ENCODE results near the gene RXRG. TPM values are rescaled to one million over a fixed set of nuclear protein-coding genes. Genes with fewer than 3 reads are reported as not detected.

RXRG gene
- total and polyA plus RNA-seq, 2 donors (not counting 1 experiment from before 2014, with no cell fraction given) = not detected

DNA sequence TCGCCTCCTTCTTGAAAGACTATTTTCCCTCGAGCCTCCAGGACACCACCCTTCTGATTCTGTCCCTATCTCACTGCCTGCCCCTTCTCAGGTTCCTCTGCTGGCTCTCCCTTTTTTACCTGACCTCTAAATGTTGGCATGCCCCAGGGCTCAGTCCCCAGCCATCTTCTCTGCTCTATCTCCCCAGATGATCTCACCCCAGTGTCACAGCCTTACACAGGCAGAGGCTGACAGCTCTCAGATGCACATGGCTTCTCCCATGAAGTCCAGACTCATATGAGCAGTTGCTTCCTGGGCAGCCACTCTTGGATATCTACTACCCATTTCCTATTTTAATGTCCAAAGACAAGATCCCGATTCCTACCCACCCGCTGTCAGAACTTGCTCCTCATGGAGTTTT, 37.5 kb downstream of the RXRG start:
- CTCF ChIA-PET = interaction anchor here (0.9 to 1.1 kb wide), 2 partner anchors 12 to 184 kb away, joined by 3 read pairs; no protein-coding TSS in a partner anchor
- Histone ChIP-seq H2AFZ (ENCODE audit: insufficient read depth, low read depth, low read length, poor library complexity, severe bottlenecking) (no peak overlapping the region), H3K79me2 (ENCODE audit: control insufficient read depth, insufficient read depth, low read length) (no peaks in the 10 kb centered on the region), H3K27me3 (replicated peaks in 1 of 4; ENCODE audit: control extremely low read depth in 1 of 4, control insufficient read depth in 3 of 4, insufficient read depth in 4 of 4, low read length in 3 of 4) (peaks cover 0 to 43% (median 28%) of the 10 kb centered on the region in 4 experiments), H3K9ac (ENCODE audit: low read length) (no peak overlapping the region), H3K27ac (ENCODE audit: low read length in 2 of 2) (no peak overlapping the region), H3K4me2 (replicated peaks; ENCODE audit: low read depth, low read length, poor library complexity, severe bottlenecking) (no peak overlapping the region), H3K4me1 (ENCODE audit: control insufficient read depth in 2 of 2, insufficient read depth in 2 of 2, low read length in 2 of 2) (no peaks in the 10 kb centered on the region), H3K4me3 (ENCODE audit: control extremely low read depth in 1 of 5, extremely low read depth in 1 of 5, insufficient read depth in 1 of 5, low read depth in 2 of 5, low read length in 4 of 5) (no peak overlapping the region), H4K20me1 (ENCODE audit: control insufficient read depth, insufficient read depth, low read length, poor library complexity, severe bottlenecking) (no peaks in the 10 kb centered on the region), H3K36me3 (replicated peaks in 1 of 2; ENCODE audit: control extremely low read depth in 1 of 2, control insufficient read depth in 1 of 2, extremely low read depth in 1 of 2, insufficient read depth in 2 of 2, low read length in 1 of 2) (no peaks in the 10 kb centered on the region), H3K9me3 (ENCODE audit: control extremely low read depth in 1 of 3, control insufficient read depth in 2 of 3, insufficient read depth in 1 of 3, low read length in 2 of 3) (no peaks in the 10 kb centered on the region)
- DNase-seq (no peak), ATAC-seq (ENCODE audit: low read depth) (no peak)
- no peak overlapping the region for H3K27ac Mint-ChIP-seq
- no peak overlapping the region for H3K4me3 Mint-ChIP-seq
- intact Hi-C loops (cut with micrococcal nuclease) = no loop called here
- POLR2A ChIA-PET = no interaction called here
- no peak for TF ChIP-seq EZH2 (IDR thresholded peaks at IDR 0.05; ENCODE audit: borderline replicate concordance, insufficient read depth, low read depth, low read length, poor library complexity, severe bottlenecking)
- TF ChIP-seq, protein P1, sequence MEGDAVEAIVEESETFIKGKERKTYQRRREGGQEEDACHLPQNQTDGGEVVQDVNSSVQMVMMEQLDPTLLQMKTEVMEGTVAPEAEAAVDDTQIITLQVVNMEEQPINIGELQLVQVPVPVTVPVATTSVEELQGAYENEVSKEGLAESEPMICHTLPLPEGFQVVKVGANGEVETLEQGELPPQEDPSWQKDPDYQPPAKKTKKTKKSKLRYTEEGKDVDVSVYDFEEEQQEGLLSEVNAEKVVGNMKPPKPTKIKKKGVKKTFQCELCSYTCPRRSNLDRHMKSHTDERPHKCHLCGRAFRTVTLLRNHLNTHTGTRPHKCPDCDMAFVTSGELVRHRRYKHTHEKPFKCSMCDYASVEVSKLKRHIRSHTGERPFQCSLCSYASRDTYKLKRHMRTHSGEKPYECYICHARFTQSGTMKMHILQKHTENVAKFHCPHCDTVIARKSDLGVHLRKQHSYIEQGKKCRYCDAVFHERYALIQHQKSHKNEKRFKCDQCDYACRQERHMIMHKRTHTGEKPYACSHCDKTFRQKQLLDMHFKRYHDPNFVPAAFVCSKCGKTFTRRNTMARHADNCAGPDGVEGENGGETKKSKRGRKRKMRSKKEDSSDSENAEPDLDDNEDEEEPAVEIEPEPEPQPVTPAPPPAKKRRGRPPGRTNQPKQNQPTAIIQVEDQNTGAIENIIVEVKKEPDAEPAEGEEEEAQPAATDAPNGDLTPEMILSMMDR (IDR thresholded peaks at IDR 0.05) = no peak
- no peaks in the 10 kb centered on the region for H3K9me3 Mint-ChIP-seq (ENCODE audit: insufficient read depth)
- peaks cover 56% of the 10 kb centered on the region for H3K27me3 Mint-ChIP-seq
- 92% methylated on average over 4 of the region's 4 CpGs for WGBS (ENCODE audit: insufficient coverage)
- no peaks in the 10 kb centered on the region for H3K4me1 Mint-ChIP-seq

DNA sequence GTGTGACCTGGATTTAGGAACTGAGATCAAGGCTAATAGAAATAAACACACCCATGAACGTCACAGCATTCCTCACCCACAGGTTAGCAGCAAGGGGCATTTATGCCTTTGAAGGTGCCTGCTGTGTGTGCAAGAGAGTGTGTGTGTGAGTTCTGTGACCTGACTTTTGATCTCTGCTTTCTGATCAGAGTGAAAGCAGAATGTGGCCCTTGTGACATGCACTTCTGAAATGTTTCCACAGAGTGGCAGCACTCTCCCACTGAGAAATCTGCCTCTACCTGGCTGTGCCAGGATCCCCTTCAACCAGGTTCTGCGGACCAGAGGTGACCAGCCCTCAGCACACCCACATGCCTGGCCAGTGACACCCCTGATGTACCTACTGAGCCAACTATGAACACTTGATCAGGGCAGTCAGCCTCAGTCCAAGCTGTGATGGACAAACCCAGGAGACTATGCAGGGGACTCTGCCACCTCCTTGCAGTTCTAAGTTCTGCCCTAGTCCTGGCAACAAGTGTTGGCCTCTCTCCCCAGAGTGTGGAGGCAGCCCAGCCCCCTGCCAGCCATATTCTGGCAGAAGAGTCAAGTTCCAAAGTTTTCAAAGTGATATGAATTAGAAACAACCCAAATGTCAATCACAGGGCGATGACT, 41.0 kb downstream of the RXRG start:
- H3K9me3 Mint-ChIP-seq (ENCODE audit: insufficient read depth) = no peaks in the 10 kb centered on the region
- no peak overlapping the region for H3K9ac ChIP-seq (ENCODE audit: low read length)
- no peak overlapping the region for H3K4me2 ChIP-seq (replicated peaks; ENCODE audit: low read depth, low read length, poor library complexity, severe bottlenecking)
- no peaks in the 10 kb centered on the region for H3K79me2 ChIP-seq (ENCODE audit: control insufficient read depth, insufficient read depth, low read length)
- no peak overlapping the region for H3K27ac ChIP-seq (ENCODE audit: low read length in 2 of 2)
- no peak for ATAC-seq (ENCODE audit: low read depth)
- POLR2A ChIA-PET = no interaction called here
- H3K27me3 Mint-ChIP-seq = peaks cover 58% of the 10 kb centered on the region
- WGBS (ENCODE audit: insufficient coverage) = 17% methylated on average over 1 of the region's 3 CpGs
- intact Hi-C loops (cut with micrococcal nuclease) = no loop called here
- H4K20me1 ChIP-seq (ENCODE audit: control insufficient read depth, insufficient read depth, low read length, poor library complexity, severe bottlenecking) = no peaks in the 10 kb centered on the region
- H3K4me1 Mint-ChIP-seq = no peaks in the 10 kb centered on the region
- CTCF ChIA-PET = interaction anchor here (0.6 to 1.6 kb wide), 2 partner anchors 11 to 189 kb away, joined by 3 to 4 read pairs; no protein-coding TSS in a partner anchor
- no peak overlapping the region for H3K4me3 ChIP-seq (ENCODE audit: control extremely low read depth in 1 of 5, extremely low read depth in 1 of 5, insufficient read depth in 1 of 5, low read depth in 2 of 5, low read length in 4 of 5)
- H2AFZ ChIP-seq (ENCODE audit: insufficient read depth, low read depth, low read length, poor library complexity, severe bottlenecking) = no peak overlapping the region
- H3K9me3 ChIP-seq (ENCODE audit: control extremely low read depth in 1 of 3, control insufficient read depth in 2 of 3, insufficient read depth in 1 of 3, low read length in 2 of 3) = no peaks in the 10 kb centered on the region
- H3K27me3 ChIP-seq (replicated peaks in 1 of 4; ENCODE audit: control extremely low read depth in 1 of 4, control insufficient read depth in 3 of 4, insufficient read depth in 4 of 4, low read length in 3 of 4) = peaks cover 0 to 48% (median 37%) of the 10 kb centered on the region in 4 experiments
- no peak for TF ChIP-seq EZH2 (IDR thresholded peaks at IDR 0.05; ENCODE audit: borderline replicate concordance, insufficient read depth, low read depth, low read length, poor library complexity, severe bottlenecking)
- TF ChIP-seq, protein P1 (IDR thresholded peaks at IDR 0.05) = peak; percentile 36
- no peaks in the 10 kb centered on the region for H3K36me3 ChIP-seq (replicated peaks in 1 of 2; ENCODE audit: control extremely low read depth in 1 of 2, control insufficient read depth in 1 of 2, extremely low read depth in 1 of 2, insufficient read depth in 2 of 2, low read length in 1 of 2)
- no peaks in the 10 kb centered on the region for H3K4me1 ChIP-seq (ENCODE audit: control insufficient read depth in 2 of 2, insufficient read depth in 2 of 2, low read length in 2 of 2)
- H3K4me3 Mint-ChIP-seq = no peak overlapping the region
- peak; percentile 32 for DNase-seq
- H3K27ac Mint-ChIP-seq = no peak overlapping the region

Measured in B cell (primary cell).